ENCODE measurements around the gene SH2D1B. TPM values are rescaled to one million over a fixed set of nuclear protein-coding genes. Genes with fewer than 3 reads are reported as not detected.
A peak's percentile ranks its signal among the peaks of the same experiment; 100 is the strongest.

SH2D1B gene
- total and polyA plus RNA-seq, 4 donors, result 0.17 to 0.84 (median 0.30) TPM

- no peak for TF ChIP-seq ZBTB33 (IDR thresholded peaks at IDR 0.05)
- no peak for TF ChIP-seq FOXA1 (IDR thresholded peaks at IDR 0.05)
Measured at GRCh38 chr1:162396201-162396906, 15.6 kb downstream of the SH2D1B start (continued).

GRCh38 chr1:162391790-162392563, 20.0 kb downstream of the SH2D1B start:
- no peaks in the 10 kb centered on the region for H3K9me3 ChIP-seq (ENCODE audit: control insufficient read depth in 4 of 4, low read length in 3 of 4)
- DNase-seq (ENCODE audit: low spot score), result no peak
- no peaks in the 10 kb centered on the region for H3K36me3 ChIP-seq (ENCODE audit: control insufficient read depth in 4 of 4, insufficient read depth in 3 of 4, low read depth in 1 of 4, low read length in 3 of 4)
- no peak overlapping the region for H3K4me3 ChIP-seq (ENCODE audit: low read depth in 1 of 3, low read length in 3 of 3)
- TF ChIP-seq FOXA2 (IDR thresholded peaks at IDR 0.05) (no peak), JUND (IDR thresholded peaks at IDR 0.05) (no peak), TAF1 (conservative IDR thresholded peaks at IDR 0.05) (no peak), NR2F2 (IDR thresholded peaks at IDR 0.05) (no peak), YY1 (IDR thresholded peaks at IDR 0.05) (no peak), CTCF (IDR thresholded peaks at IDR 0.05; ENCODE audit: low read depth, low read length, missing input control) (peak; percentile 88), ATF3 (IDR thresholded peaks at IDR 0.05) (no peak), REST (IDR thresholded peaks at IDR 0.05) (no peak), EGR1 (IDR thresholded peaks at IDR 0.05; ENCODE audit: low read depth in 2 of 2) (peak in 1 of 2 donors; percentile 22), ZBTB33 (IDR thresholded peaks at IDR 0.05) (no peak), RAD21 (IDR thresholded peaks at IDR 0.05) (peak; percentile 91 to 93), HNF4G (IDR thresholded peaks at IDR 0.05) (no peak), HNF4A (conservative IDR thresholded peaks at IDR 0.05) (peak in 1 of 2 donors; percentile 11), GABPA (IDR thresholded peaks at IDR 0.05 in 1 of 2, conservative IDR thresholded peaks at IDR 0.05 in 1 of 2) (no peak), SP1 (IDR thresholded peaks at IDR 0.05) (no peak), FOXA1 (IDR thresholded peaks at IDR 0.05) (no peak), RXRA (IDR thresholded peaks at IDR 0.05) (peak in 1 of 2 donors; percentile 8), MAX (IDR thresholded peaks at IDR 0.05) (peak; percentile 41)
- H3K27me3 ChIP-seq (ENCODE audit: control insufficient read depth in 4 of 4, insufficient read depth in 4 of 4, low read length in 3 of 4), result no peaks in the 10 kb centered on the region
- WGBS, result 63% methylated on average over 4 of the region's 4 CpGs
- no peak overlapping the region for H3K9ac ChIP-seq (ENCODE audit: low read depth in 1 of 2, low read length in 2 of 2)
- no peak overlapping the region for H3K27ac ChIP-seq (ENCODE audit: low read depth in 1 of 2, low read length in 2 of 2)
- H3K4me1 ChIP-seq (ENCODE audit: control insufficient read depth in 4 of 4, insufficient read depth in 4 of 4, low read length in 3 of 4), result peaks cover 7 to 29% (median 17%) of the 10 kb centered on the region in 4 donors
